NT2/D1 (cell line): ENCODE data around the gene PPP2R5C.

Experiments used
- DNase-seq: peaks from one replicate; pipeline ENCODE4 v3.0.0-alpha.2; 2011; ENCODE audit warnings: low read depth, low spot score
- H3K27me3 ChIP-seq: 2 replicates; pipeline ENCODE4 v1.6.0; 2011; ENCODE audit warnings: mild to moderate bottlenecking; ENCODE audit not compliant: insufficient read length, insufficient read depth
- H3K36me3 ChIP-seq: 2 replicates; pipeline ENCODE4 v1.6.1; 2011; ENCODE audit warnings: mild to moderate bottlenecking, low read length, mixed read lengths; ENCODE audit not compliant: insufficient read depth, insufficient read length
- H3K4me1 ChIP-seq: 2 replicates; pipeline ENCODE4 v1.5.1; 2011; ENCODE audit not compliant: insufficient read depth, insufficient read length
- H3K4me3 ChIP-seq: 2 replicates; pipeline ENCODE4 v1.5.1; 2011; ENCODE audit warnings: low read depth; ENCODE audit not compliant: insufficient read length
- H3K9ac ChIP-seq: 2 replicates; pipeline ENCODE4 v1.6.0; 2011; ENCODE audit warnings: low read depth; ENCODE audit not compliant: insufficient read length
- H3K9me3 ChIP-seq: 2 replicates; pipeline ENCODE4 v1.5.1; 2011; ENCODE audit warnings: mild to moderate bottlenecking, low read length; ENCODE audit not compliant: insufficient read depth
- SUZ12 ChIP-seq: IDR thresholded peaks from 2 replicates; pipeline ENCODE4 v1.6.1; 2011; ENCODE audit not compliant: insufficient read length, insufficient read depth; ENCODE audit errors: extremely low read depth
- YY1 ChIP-seq: IDR thresholded peaks from 2 replicates; pipeline ENCODE4 v1.6.1; 2011; ENCODE audit not compliant: insufficient read length, insufficient read depth
- ZNF274 ChIP-seq: IDR thresholded peaks from 2 replicates; pipeline ENCODE4 v1.6.1; 2011; ENCODE audit warnings: mild to moderate bottlenecking, low read depth, low read length

PPP2R5C gene

GRCh38 chr14:101862711-101863110 is 101.2 kb downstream of the PPP2R5C start:
- no peaks in the 10 kb centered on the region for H3K27me3 ChIP-seq
- no peaks in the 10 kb centered on the region for H3K9me3 ChIP-seq
- no peak for DNase-seq
- H3K4me1 ChIP-seq = no peaks in the 10 kb centered on the region
- no peak overlapping the region for H3K9ac ChIP-seq
- peaks cover 13% of the 10 kb centered on the region for H3K36me3 ChIP-seq
- H3K4me3 ChIP-seq = no peak overlapping the region
- no peak for TF ChIP-seq YY1
- no peak for TF ChIP-seq SUZ12
- TF ChIP-seq ZNF274 = no peak

DNA sequence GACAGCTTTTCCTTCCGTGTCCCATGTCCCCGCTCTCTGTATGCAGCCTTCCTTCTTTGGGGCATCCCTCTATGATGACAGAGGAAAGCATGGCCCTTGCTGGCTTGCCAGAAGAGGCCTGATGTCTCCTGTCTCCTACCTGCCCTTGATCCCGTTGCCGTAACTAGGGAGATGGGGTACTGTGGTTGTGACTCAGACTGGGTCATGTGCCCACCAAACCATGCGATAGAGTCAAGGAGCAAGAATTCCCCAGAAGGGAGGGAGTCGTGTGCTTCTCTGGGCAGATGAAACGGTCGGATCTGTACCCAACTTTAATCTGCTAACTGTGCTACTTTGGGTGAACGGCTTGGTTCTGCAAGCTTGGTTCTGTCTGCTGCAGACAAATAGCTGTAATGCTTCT is 103.8 kb downstream of the PPP2R5C start:
- Histone ChIP-seq H3K9me3 (no peaks in the 10 kb centered on the region), H3K4me3 (no peak overlapping the region), H3K27me3 (no peaks in the 10 kb centered on the region), H3K36me3 (peaks cover 8% of the 10 kb centered on the region), H3K9ac (no peak overlapping the region), H3K4me1 (no peaks in the 10 kb centered on the region)
- no peak for DNase-seq
- TF ChIP-seq SUZ12 (no peak), ZNF274 (no peak)

DNA sequence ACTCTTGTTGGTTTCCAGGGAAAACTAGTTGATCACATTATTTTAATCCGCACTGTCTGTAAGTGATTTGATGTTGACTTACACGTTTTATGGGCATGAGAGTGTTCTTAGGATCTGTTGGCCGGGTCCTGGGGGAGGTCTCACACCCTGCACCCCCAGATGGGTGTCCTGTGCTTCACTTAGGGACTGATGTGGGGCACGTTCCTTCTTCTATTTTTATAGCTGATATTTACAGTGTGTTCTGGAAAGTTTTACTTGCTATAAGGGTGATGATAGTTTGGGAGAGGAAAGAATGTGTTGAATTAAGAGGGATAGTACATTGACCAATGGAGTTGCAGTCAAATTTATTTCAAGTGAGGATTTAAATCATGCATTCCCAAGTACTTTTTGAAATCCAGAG is 106.3 kb downstream of the PPP2R5C start:
- TF ChIP-seq ZNF274 (no peak), SUZ12 (no peak), YY1 (no peak)
- H3K36me3 ChIP-seq = peaks cover 8% of the 10 kb centered on the region
- H3K4me1 ChIP-seq = no peaks in the 10 kb centered on the region
- no peaks in the 10 kb centered on the region for H3K9me3 ChIP-seq
- H3K4me3 ChIP-seq = no peak overlapping the region
- H3K27me3 ChIP-seq = no peaks in the 10 kb centered on the region
- no peak for DNase-seq
- no peak overlapping the region for H3K9ac ChIP-seq

DNA sequence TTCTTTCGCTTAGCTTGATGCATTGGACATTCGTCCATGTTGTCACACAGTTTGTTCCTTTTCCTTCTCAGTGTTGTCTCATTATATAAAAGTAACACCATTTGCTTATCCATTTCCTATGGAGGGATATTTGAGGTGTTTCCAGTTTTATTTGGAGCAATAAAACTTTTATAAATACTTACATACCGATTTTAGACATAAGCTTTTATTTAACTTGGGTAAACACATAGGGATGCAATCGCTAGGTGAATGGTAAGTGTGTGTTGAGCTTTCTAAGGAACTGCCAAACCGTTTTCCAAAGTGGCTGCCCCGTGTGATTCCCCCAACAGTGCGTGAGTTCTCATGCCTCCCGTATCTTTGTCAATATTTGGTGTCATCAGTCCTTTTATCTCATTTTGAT is 107.7 kb downstream of the PPP2R5C start:
- TF ChIP-seq YY1 (no peak), SUZ12 (no peak), ZNF274 (no peak)
- Histone ChIP-seq H3K27me3 (no peaks in the 10 kb centered on the region), H3K9ac (no peak overlapping the region), H3K4me1 (no peaks in the 10 kb centered on the region), H3K4me3 (no peak overlapping the region), H3K9me3 (no peaks in the 10 kb centered on the region), H3K36me3 (peaks cover 6% of the 10 kb centered on the region)
- no peak for DNase-seq

DNA sequence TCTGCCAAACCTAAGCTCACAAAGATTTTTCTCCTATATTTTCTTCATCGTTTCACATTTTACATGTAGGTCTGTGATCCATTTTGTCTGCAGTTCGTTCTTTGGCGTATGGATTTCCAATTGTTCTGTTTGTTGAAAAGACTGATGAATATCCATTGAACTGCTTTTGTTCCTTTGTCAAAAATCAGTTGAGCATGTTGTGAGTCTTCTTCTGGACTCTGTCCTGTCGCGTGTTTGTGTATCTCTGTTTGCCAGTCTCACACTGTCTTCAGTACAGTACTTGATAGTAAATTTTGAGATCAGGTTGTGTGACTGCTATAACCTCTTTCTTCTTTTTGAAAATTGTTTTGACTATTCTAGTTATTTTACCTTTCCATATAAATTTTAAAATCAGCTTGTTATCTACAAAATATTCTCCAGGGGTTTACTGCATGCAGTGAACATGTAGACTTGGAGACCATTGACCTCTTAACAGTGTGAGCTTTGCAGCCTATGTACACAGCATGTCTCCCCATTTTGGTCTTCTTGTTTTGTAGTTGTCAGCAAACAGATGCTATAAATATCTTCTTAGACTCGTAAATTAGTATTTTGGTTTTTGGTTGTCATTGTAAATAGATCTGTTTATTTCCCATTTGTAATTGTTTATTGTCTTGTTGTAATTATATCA is 108.9 kb downstream of the PPP2R5C start:
- Histone ChIP-seq H3K36me3 (no peaks in the 10 kb centered on the region), H3K4me1 (no peaks in the 10 kb centered on the region), H3K9ac (no peak overlapping the region), H3K27me3 (no peaks in the 10 kb centered on the region), H3K9me3 (no peaks in the 10 kb centered on the region), H3K4me3 (no peak overlapping the region)
- no peak for DNase-seq
- TF ChIP-seq SUZ12 (no peak), ZNF274 (no peak), YY1 (no peak)

- TF ChIP-seq YY1 = no peak
- TF ChIP-seq ZNF274 = no peak
- TF ChIP-seq SUZ12 = no peak
- H3K9me3 ChIP-seq = no peaks in the 10 kb centered on the region
Observed at GRCh38 chr14:101872346-101872745, 110.8 kb downstream of the PPP2R5C start.

GRCh38 chr14:101873076-101873825 is 111.7 kb downstream of the PPP2R5C start:
- Histone ChIP-seq H3K36me3 (no peaks in the 10 kb centered on the region), H3K27me3 (no peaks in the 10 kb centered on the region), H3K4me1 (no peaks in the 10 kb centered on the region), H3K4me3 (no peak overlapping the region), H3K9ac (no peak overlapping the region), H3K9me3 (no peaks in the 10 kb centered on the region)
- DNase-seq = no peak
- TF ChIP-seq SUZ12 (no peak), ZNF274 (no peak), YY1 (no peak)

More at GRCh38 chr14:101872346-101872745, 110.8 kb downstream of the PPP2R5C start:
- no peak for DNase-seq
- no peaks in the 10 kb centered on the region for H3K36me3 ChIP-seq
- no peaks in the 10 kb centered on the region for H3K27me3 ChIP-seq
- H3K4me3 ChIP-seq = no peak overlapping the region
- H3K9ac ChIP-seq = no peak overlapping the region
- no peaks in the 10 kb centered on the region for H3K4me1 ChIP-seq
